Small intestine (tissue), 7 donors: Measurements from ENCODE around the gene TAB3. TPM values are rescaled to one million over a fixed set of nuclear protein-coding genes. Genes with fewer than 3 reads are reported as not detected.

ENCODE experiments used
- DNase-seq, 2 donors: peaks; one replicate each; pipeline versions ENCODE4 v3.0.0 to v3.0.0-alpha.2; 2013
- FAIRE-seq: peaks from 2 replicates; lab custom pipeline; 2012; peaks lifted over from hg19 to GRCh38; lab: Jason Lieb, UNC
- H3K27ac ChIP-seq, 3 donors: one replicate each; pipeline ENCODE4 v1.5.1; 2013; ENCODE audit warnings: low read length in 2 of 3, mild to moderate bottlenecking in 2 of 3, control low read depth in 1 of 3, inconsistent platforms in 1 of 3, low read depth in 1 of 3, moderate library complexity in 1 of 3
- H3K27me3 ChIP-seq, 3 donors: one replicate each; pipeline ENCODE4 v1.6.1; 2013; ENCODE audit warnings: low read length in 3 of 3, inconsistent platforms in 1 of 3; ENCODE audit not compliant: control insufficient read depth in 3 of 3, insufficient read depth in 3 of 3
- H3K36me3 ChIP-seq, 3 donors: one replicate each; pipeline ENCODE4 v1.6.1; 2013; ENCODE audit warnings: low read length in 3 of 3, inconsistent platforms in 1 of 3, low read depth in 1 of 3, mild to moderate bottlenecking in 1 of 3, moderate library complexity in 1 of 3; ENCODE audit not compliant: control insufficient read depth in 3 of 3, insufficient read depth in 2 of 3
- H3K4me1 ChIP-seq, 3 donors: one replicate each; pipeline ENCODE4 v1.6.1; 2013; ENCODE audit warnings: low read length in 2 of 3, inconsistent platforms in 1 of 3, low read depth in 1 of 3, mild to moderate bottlenecking in 1 of 3, moderate library complexity in 1 of 3; ENCODE audit not compliant: control insufficient read depth in 3 of 3, insufficient read depth in 2 of 3
- H3K4me3 ChIP-seq, 3 donors: one replicate each; pipeline ENCODE4 v1.5.1; 2013; ENCODE audit warnings: low read length in 3 of 3, control low read depth in 1 of 3, inconsistent platforms in 1 of 3, low read depth in 1 of 3, mild to moderate bottlenecking in 1 of 3, moderate library complexity in 1 of 3
- H3K9me3 ChIP-seq, 2 donors: one replicate each; pipeline ENCODE4 v1.6.1; 2013; ENCODE audit warnings: low read depth in 1 of 2, low read length in 1 of 2; ENCODE audit not compliant: control insufficient read depth in 2 of 2, insufficient read depth in 1 of 2
- WGBS, 3 donors: extraction: QIAGEN DNeasy Blood & Tissue Kit; methylation state at CpG; one replicate each; pipeline ENCODE4 v1.1.7; 2013; 5-methylcytosine and 5-hydroxymethylcytosine counted together
- polyA plus RNA-seq, 4 donors: library from polyadenylated mRNA; stranded (reverse) in 3 of 4; unstranded in 1 of 4; fragments of 200-250 nt in 3 of 4; fragments of 120-200 nt in 1 of 4; gene quantifications; one replicate each; pipeline versions ENCODE4 v1.2.1 to v1.2.3, GENCODE V29; 2013
- donor health status: healthy with polysubstance abuse.
- donor health status: control.
- donor health status: control.
- donor health status: Bipolar disorder and iron deficiency.
- donor health status: healthy.

TAB3 gene
- polyA plus RNA-seq, 4 donors: 5.4 to 55.6 (median 7.8) TPM

DNA sequence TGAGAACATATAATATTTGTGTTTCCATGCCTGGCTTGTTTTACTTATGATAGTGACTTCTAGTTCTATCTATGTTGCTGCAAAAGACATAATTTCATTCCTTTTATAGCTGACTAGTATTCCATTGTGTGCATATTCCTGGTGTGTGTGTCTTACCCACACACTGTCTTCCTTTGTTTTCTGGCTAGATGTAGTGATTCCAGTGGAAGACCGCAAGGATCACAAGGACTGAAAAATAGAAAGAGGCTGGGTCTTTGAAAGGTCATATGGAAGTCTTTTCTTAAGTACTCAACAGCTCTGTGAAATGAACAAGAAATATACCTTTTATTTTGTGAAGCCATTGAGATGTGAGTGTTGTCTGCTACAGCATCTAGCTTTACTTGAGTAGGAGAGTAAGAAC lies 29.4 kb upstream of the TAB3 start:
- H3K36me3 ChIP-seq: no peaks in the 10 kb centered on the region
- no peaks in the 10 kb centered on the region for H3K27me3 ChIP-seq
- no peaks in the 10 kb centered on the region for H3K9me3 ChIP-seq
- H3K27ac ChIP-seq: no peak overlapping the region
- FAIRE-seq (no peak), DNase-seq (no peak)
- no peaks in the 10 kb centered on the region for H3K4me1 ChIP-seq
- no peak overlapping the region for H3K4me3 ChIP-seq
- WGBS, 3 donors: 81 to 100% (median 93%) methylated on average over 1 of the region's 1 CpG

DNA sequence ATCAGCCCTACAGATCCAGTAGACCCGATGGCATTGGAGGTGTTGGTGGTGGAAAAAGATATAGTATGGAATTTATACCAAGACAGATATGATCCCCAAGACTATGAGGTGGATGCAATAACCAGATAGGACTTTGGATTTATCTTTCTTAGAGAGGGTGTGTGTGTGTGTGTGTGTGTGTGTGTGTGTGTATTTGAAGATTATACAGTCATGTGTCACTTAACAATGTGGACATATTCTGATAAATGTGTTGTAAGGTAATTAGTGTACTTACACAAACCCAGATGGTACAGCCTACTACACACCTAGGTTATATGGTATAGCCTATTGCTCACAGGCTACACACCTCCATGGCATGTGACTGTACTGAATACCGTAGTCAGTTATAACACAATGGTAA lies 24.4 kb upstream of the TAB3 start:
- no peaks in the 10 kb centered on the region for H3K27me3 ChIP-seq
- no peaks in the 10 kb centered on the region for H3K36me3 ChIP-seq
- no peak for FAIRE-seq
- no peak overlapping the region for H3K4me3 ChIP-seq
- WGBS, 3 donors: 64 to 72% (median 65%) methylated on average over 2 of the region's 2 CpGs
- H3K9me3 ChIP-seq: no peaks in the 10 kb centered on the region
- peak; percentile 28 to 54 for DNase-seq
- H3K27ac ChIP-seq: peak overlapping the region in 1 of 3 donors; percentile 76
- peaks cover 0 to 14% (median 0%) of the 10 kb centered on the region in 3 donors for H3K4me1 ChIP-seq

DNA sequence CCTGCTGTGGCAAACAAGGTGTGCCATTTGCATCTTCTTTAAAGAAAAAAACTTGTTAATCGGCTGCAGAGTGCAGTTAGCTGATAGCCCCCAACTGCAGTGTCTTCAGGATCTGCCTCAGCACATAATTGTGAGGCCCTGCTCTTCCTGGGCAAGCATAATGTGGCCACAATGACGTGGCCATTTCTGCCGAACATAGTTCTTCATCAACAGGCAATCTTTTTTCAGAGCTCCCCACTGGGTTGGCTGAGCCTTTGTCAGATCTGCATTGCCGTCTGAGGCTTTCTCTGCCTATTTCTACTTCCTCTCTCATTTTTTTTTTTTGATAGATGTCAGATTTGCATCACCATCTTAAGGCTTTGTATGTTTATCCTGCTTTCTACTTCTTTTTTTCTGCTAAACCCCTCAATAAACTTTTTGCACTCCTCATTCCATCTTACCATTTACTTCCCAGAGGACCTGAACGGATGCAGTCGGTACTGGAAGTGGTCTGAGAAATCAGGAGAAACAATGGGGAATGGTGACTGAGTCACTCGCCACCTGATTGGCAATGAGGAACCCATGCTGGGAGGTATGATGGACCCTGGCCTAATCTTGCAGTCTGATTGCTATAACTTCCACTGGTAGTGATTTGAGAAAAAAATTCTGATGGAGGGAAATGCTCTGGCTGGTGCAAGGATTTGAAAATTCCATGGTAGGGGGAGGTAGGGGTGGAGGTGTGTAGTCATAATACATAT lies 21.2 kb upstream of the TAB3 start:
- 51 to 72% (median 66%) methylated on average over 7 of the region's 7 CpGs for WGBS, 3 donors
- FAIRE-seq (no peak), DNase-seq (no peak)
- Histone ChIP-seq H3K27ac (no peak overlapping the region), H3K4me1 (peaks cover 0 to 18% (median 0%) of the 10 kb centered on the region in 3 donors), H3K9me3 (no peaks in the 10 kb centered on the region), H3K27me3 (no peaks in the 10 kb centered on the region), H3K36me3 (no peaks in the 10 kb centered on the region), H3K4me3 (no peak overlapping the region)

DNA sequence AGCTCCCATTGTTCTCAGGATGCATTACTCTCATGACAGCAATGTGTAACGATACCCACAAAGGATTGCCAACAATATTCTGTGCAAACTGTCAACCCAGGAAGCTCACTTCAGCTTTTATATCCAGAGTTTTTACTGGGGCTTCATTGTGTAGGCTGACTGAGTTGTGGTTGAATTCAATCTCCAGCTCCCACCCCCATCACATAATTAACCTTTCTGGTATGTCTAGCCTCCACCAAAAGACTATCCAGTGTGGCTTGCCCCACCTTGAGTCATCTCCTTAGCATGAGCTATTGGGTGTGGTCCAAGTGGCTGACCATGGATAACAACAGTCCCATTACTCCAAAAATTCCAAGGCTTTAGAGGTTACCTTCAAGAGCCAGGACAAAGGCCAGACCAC lies 17.7 kb upstream of the TAB3 start:
- no peaks in the 10 kb centered on the region for H3K36me3 ChIP-seq
- WGBS, 3 donors: 57 to 100% (median 90%) methylated on average over 1 of the region's 1 CpG
- no peak for DNase-seq
- H3K9me3 ChIP-seq: no peaks in the 10 kb centered on the region
- FAIRE-seq: no peak
- no peak overlapping the region for H3K4me3 ChIP-seq
- H3K27ac ChIP-seq: no peak overlapping the region
- no peaks in the 10 kb centered on the region for H3K27me3 ChIP-seq
- H3K4me1 ChIP-seq: peaks cover 0 to 18% (median 0%) of the 10 kb centered on the region in 3 donors

DNA sequence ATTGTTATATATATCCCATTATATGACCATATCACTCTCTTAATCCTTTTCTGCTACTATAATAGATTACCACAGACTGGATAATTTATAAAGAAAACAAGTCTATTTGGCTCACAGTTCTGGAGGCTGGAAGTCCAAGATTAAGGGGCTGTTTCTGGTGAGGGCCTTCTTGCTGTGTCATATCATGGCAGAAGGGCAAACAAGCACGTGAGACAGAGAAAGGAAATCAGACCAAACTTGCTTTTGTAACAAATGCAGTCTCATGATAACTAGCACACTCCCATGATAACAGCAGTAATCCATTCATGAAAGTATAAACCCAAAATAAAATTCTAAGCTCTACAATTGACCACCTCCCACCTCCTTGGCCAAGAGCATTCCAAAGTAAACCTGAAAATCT lies 16.3 kb upstream of the TAB3 start:
- Histone ChIP-seq H3K4me3 (no peak overlapping the region), H3K27me3 (no peaks in the 10 kb centered on the region), H3K4me1 (peaks cover 0 to 15% (median 0%) of the 10 kb centered on the region in 3 donors), H3K9me3 (no peaks in the 10 kb centered on the region), H3K27ac (no peak overlapping the region), H3K36me3 (no peaks in the 10 kb centered on the region)
- FAIRE-seq (no peak), DNase-seq (no peak)
- 16 to 70% (median 64%) methylated on average over 1 of the region's 1 CpG for WGBS, 3 donors

DNA sequence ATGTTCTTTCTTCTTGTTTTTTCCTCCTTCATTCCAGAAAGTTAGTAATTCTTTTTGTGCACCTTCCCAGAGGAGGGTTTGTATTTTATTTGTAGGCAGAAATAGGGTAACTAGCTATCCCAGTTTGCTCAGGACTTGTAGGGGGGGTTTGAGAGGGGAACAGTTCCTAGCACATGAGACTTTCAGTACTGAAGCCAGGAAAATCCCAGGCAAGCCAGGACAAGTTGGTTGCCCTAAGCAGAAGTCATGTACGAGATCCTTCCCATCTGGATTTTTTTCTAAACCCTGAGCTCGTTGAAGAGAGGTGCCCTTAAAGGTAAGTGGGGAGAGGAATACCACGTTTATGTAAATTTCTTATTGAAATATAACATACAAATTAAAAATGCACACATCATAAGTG lies 15.6 kb upstream of the TAB3 start:
- Histone ChIP-seq H3K36me3 (no peaks in the 10 kb centered on the region), H3K27me3 (no peaks in the 10 kb centered on the region), H3K9me3 (no peaks in the 10 kb centered on the region), H3K4me1 (peaks cover 0 to 13% (median 0%) of the 10 kb centered on the region in 3 donors), H3K4me3 (no peak overlapping the region), H3K27ac (no peak overlapping the region)
- 47 to 58% (median 55%) methylated on average over 3 of the region's 3 CpGs for WGBS, 3 donors
- no peak for DNase-seq
- FAIRE-seq: no peak

DNA sequence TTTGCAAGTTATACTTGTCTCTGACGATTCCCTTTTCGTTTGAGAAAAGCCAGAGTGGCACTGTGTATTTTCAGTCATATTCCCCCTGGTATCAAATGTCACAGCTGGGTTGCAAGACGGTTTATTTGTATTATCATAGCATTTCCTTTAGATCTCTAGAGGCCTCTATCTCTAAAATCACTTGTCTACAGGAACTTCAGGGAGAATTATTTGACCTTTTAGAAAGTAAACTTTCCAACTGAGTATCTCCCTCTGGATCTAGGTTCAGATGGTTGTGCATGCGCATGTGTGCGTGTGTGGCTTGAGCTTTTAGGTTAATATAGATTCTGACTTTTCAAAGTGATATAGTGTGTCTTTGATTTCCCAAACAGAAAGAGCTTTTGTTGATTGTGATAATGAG lies 15.1 kb upstream of the TAB3 start:
- H3K9me3 ChIP-seq: no peaks in the 10 kb centered on the region
- 46 to 62% (median 57%) methylated on average over 5 of the region's 5 CpGs for WGBS, 3 donors
- H3K27ac ChIP-seq: no peak overlapping the region
- DNase-seq (no peak), FAIRE-seq (no peak)
- H3K4me3 ChIP-seq: no peak overlapping the region
- peaks cover 0 to 9% (median 0%) of the 10 kb centered on the region in 3 donors for H3K4me1 ChIP-seq
- H3K27me3 ChIP-seq: no peaks in the 10 kb centered on the region
- no peaks in the 10 kb centered on the region for H3K36me3 ChIP-seq

DNA sequence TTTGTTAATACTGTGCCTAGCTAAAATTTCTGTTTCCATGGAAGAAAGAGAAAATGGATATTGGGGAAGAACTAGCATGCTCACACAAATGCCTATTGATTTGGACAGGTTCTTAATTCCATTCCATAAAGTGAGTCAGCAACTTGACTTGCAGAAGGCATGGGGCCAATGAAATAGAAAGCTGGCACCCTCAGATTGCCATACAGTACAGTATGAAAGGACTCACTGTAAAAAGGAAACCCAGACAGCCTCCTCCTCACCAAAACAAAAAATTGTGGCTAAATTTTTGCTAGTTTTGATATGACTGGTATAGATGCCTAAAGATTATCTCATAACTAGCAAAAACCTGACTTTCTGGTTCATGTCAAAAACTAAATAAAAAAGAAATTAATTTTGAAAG lies 11.2 kb upstream of the TAB3 start:
- no peaks in the 10 kb centered on the region for H3K27me3 ChIP-seq
- no peaks in the 10 kb centered on the region for H3K9me3 ChIP-seq
- no peak overlapping the region for H3K4me3 ChIP-seq
- FAIRE-seq (no peak), DNase-seq (no peak)
- no peaks in the 10 kb centered on the region for H3K36me3 ChIP-seq
- no peaks in the 10 kb centered on the region for H3K4me1 ChIP-seq
- no peak overlapping the region for H3K27ac ChIP-seq

DNA sequence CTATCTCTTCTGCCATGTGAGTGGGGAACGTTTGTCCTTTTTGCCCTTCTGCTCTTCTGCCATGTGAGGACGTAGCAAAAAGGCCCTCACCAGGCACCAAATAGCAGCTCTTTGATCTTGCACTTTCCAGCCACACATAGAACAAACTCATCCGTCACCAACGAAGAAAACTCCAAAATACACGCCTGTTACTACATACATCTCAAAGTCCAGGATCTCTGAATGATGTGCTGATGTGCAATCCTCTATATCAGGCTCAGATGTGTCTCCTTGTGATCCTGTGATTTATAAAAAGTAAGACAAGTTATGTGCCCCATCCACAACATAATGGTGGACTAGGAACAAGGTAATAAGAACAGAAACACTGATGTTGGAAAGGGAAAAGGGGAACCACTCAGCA lies 9.8 kb upstream of the TAB3 start:
- FAIRE-seq (no peak), DNase-seq (no peak)
- no peak overlapping the region for H3K4me3 ChIP-seq
- no peaks in the 10 kb centered on the region for H3K4me1 ChIP-seq
- no peak overlapping the region for H3K27ac ChIP-seq
- 52 to 84% (median 54%) methylated on average over 5 of the region's 5 CpGs for WGBS, 3 donors
- H3K27me3 ChIP-seq: no peaks in the 10 kb centered on the region
- no peaks in the 10 kb centered on the region for H3K36me3 ChIP-seq
- no peaks in the 10 kb centered on the region for H3K9me3 ChIP-seq
